Measurements from ENCODE around the gene MKNK2. TPM values are rescaled to one million over a fixed set of nuclear protein-coding genes. Genes with fewer than 3 reads are reported as not detected.

The MKNK2 gene
- polyA plus RNA-seq, 1 donor from 2014 or later, result 27.6 TPM

DNA sequence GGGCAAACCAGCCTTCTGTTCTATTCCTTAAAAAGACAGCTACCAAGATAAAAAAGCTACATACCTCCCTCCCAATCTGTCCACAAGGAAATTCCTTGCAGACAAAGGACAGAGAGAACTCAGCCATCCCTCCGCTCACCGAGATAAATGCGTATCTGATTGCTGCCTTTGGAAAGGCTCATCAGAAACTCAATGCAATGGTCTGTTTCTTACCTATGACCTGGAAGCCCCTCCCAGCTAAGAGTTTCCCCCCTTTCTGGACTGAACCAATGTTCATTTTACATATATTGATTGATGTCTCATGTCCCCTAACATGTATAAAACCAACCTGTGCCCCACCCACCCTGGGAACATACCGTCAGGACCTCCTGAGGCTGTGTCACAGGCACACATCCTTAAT lies 47.2 kb downstream of the MKNK2 start:
- Histone ChIP-seq H3K4me3 (ENCODE audit: low read length) (no peak overlapping the region), H2AFZ (ENCODE audit: low read depth, low read length) (no peak overlapping the region), H3K4me2 (ENCODE audit: low read length) (no peak overlapping the region), H3F3A (ENCODE audit: insufficient read depth, low read length, poor library complexity, severe bottlenecking) (no peaks in the 10 kb centered on the region), H4K20me1 (ENCODE audit: insufficient read depth) (no peaks in the 10 kb centered on the region), H3K27ac (ENCODE audit: low read length) (no peak overlapping the region), H3K9ac (ENCODE audit: low read length) (no peak overlapping the region), H3K79me2 (replicated peaks; ENCODE audit: insufficient read depth, low read length) (no peaks in the 10 kb centered on the region), H3K9me2 (ENCODE audit: insufficient read depth, low read length) (no peaks in the 10 kb centered on the region), H3K27me3 (ENCODE audit: insufficient read depth, low read depth, low read length) (no peaks in the 10 kb centered on the region), H3K9me3 (ENCODE audit: low read length) (no peaks in the 10 kb centered on the region), H3K36me3 (ENCODE audit: insufficient read depth, low read length) (no peaks in the 10 kb centered on the region)
- TF ChIP-seq RAD21 (conservative IDR thresholded peaks at IDR 0.05) (no peak), MXI1 (conservative IDR thresholded peaks at IDR 0.05; ENCODE audit: poor library complexity, severe bottlenecking) (no peak), SMC3 (conservative IDR thresholded peaks at IDR 0.05; ENCODE audit: poor library complexity) (no peak), POLR2AphosphoS5 (IDR thresholded peaks at IDR 0.05) (no peak), EZH2 (IDR thresholded peaks at IDR 0.05; ENCODE audit: borderline replicate concordance, insufficient read depth, low read length, poor library complexity, severe bottlenecking) (no peak), TAF1 (IDR thresholded peaks at IDR 0.05; ENCODE audit: low read depth) (no peak), EP300 (conservative IDR thresholded peaks at IDR 0.05; ENCODE audit: poor library complexity, severe bottlenecking) (no peak)
- TF ChIP-seq, protein P1, sequence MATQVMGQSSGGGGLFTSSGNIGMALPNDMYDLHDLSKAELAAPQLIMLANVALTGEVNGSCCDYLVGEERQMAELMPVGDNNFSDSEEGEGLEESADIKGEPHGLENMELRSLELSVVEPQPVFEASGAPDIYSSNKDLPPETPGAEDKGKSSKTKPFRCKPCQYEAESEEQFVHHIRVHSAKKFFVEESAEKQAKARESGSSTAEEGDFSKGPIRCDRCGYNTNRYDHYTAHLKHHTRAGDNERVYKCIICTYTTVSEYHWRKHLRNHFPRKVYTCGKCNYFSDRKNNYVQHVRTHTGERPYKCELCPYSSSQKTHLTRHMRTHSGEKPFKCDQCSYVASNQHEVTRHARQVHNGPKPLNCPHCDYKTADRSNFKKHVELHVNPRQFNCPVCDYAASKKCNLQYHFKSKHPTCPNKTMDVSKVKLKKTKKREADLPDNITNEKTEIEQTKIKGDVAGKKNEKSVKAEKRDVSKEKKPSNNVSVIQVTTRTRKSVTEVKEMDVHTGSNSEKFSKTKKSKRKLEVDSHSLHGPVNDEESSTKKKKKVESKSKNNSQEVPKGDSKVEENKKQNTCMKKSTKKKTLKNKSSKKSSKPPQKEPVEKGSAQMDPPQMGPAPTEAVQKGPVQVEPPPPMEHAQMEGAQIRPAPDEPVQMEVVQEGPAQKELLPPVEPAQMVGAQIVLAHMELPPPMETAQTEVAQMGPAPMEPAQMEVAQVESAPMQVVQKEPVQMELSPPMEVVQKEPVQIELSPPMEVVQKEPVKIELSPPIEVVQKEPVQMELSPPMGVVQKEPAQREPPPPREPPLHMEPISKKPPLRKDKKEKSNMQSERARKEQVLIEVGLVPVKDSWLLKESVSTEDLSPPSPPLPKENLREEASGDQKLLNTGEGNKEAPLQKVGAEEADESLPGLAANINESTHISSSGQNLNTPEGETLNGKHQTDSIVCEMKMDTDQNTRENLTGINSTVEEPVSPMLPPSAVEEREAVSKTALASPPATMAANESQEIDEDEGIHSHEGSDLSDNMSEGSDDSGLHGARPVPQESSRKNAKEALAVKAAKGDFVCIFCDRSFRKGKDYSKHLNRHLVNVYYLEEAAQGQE (IDR thresholded peaks at IDR 0.05; ENCODE audit: borderline replicate concordance), result no peak
- TF ChIP-seq, protein P2, sequence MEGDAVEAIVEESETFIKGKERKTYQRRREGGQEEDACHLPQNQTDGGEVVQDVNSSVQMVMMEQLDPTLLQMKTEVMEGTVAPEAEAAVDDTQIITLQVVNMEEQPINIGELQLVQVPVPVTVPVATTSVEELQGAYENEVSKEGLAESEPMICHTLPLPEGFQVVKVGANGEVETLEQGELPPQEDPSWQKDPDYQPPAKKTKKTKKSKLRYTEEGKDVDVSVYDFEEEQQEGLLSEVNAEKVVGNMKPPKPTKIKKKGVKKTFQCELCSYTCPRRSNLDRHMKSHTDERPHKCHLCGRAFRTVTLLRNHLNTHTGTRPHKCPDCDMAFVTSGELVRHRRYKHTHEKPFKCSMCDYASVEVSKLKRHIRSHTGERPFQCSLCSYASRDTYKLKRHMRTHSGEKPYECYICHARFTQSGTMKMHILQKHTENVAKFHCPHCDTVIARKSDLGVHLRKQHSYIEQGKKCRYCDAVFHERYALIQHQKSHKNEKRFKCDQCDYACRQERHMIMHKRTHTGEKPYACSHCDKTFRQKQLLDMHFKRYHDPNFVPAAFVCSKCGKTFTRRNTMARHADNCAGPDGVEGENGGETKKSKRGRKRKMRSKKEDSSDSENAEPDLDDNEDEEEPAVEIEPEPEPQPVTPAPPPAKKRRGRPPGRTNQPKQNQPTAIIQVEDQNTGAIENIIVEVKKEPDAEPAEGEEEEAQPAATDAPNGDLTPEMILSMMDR (IDR thresholded peaks at IDR 0.05; ENCODE audit: poor library complexity, severe bottlenecking), result no peak

DNA sequence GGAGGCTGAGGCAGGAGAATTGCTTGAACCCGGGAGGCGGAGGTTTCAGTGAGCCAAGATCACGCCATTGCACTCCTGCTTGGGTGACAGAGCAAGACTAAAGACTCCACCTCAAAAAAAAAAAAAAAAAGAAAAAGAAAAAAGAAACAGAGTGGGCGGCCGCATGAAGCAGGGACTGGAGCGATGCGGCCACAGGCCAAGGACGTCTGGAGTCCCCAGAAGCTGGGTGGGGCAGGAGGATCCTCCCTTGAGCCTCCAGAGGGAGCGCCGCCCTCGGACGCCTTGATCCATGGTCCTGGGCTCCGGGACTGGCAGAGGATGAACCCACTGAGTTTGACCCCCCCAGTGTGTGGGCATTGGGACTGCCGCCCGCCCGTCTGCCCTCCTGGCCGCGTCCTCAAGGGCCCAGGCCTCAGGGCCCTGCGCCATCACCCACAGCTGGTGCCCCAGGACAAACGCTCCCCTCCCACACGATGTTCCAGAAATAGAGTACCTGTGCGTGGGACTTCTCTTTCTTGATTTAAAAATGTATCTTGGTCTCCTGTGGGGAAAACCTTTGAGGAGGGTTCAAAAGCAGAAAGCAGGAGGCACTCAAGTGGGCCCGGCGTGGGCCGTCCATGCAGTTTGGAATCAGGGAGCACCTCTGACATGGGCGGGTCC lies 51.1 kb downstream of the MKNK2 start:
- no peak overlapping the region for H2AFZ ChIP-seq (ENCODE audit: low read depth, low read length)
- H3K27ac ChIP-seq (ENCODE audit: low read length), result no peak overlapping the region
- no peaks in the 10 kb centered on the region for H3K9me2 ChIP-seq (ENCODE audit: insufficient read depth, low read length)
- no peak overlapping the region for H3K4me2 ChIP-seq (ENCODE audit: low read length)
- no peaks in the 10 kb centered on the region for H3K79me2 ChIP-seq (replicated peaks; ENCODE audit: insufficient read depth, low read length)
- H4K20me1 ChIP-seq (ENCODE audit: insufficient read depth), result no peaks in the 10 kb centered on the region
- no peak overlapping the region for H3K9ac ChIP-seq (ENCODE audit: low read length)
- no peak overlapping the region for H3K4me3 ChIP-seq (ENCODE audit: low read length)
- TF ChIP-seq EZH2 (IDR thresholded peaks at IDR 0.05; ENCODE audit: borderline replicate concordance, insufficient read depth, low read length, poor library complexity, severe bottlenecking) (no peak), RAD21 (conservative IDR thresholded peaks at IDR 0.05) (no peak), EP300 (conservative IDR thresholded peaks at IDR 0.05; ENCODE audit: poor library complexity, severe bottlenecking) (no peak), POLR2AphosphoS5 (IDR thresholded peaks at IDR 0.05) (no peak), TAF1 (IDR thresholded peaks at IDR 0.05; ENCODE audit: low read depth) (no peak)
- TF ChIP-seq, protein P1 (IDR thresholded peaks at IDR 0.05; ENCODE audit: borderline replicate concordance), result no peak
- H3K27me3 ChIP-seq (ENCODE audit: insufficient read depth, low read depth, low read length), result no peaks in the 10 kb centered on the region
- H3K9me3 ChIP-seq (ENCODE audit: low read length), result no peaks in the 10 kb centered on the region
- peaks cover 8% of the 10 kb centered on the region for H3K36me3 ChIP-seq (ENCODE audit: insufficient read depth, low read length)
- no peaks in the 10 kb centered on the region for H3F3A ChIP-seq (ENCODE audit: insufficient read depth, low read length, poor library complexity, severe bottlenecking)
